Liver (tissue), 9 donors: ENCODE results near the gene FOXJ2. TPM values are rescaled to one million over a fixed set of nuclear protein-coding genes. Genes with fewer than 3 reads are reported as not detected.

Source experiments
- DNase-seq: peaks from one replicate; pipeline ENCODE4 v3.0.0-alpha.2; 2017; ENCODE audit warnings: low spot score
- H3K27ac ChIP-seq, 2 donors: one replicate each; pipeline ENCODE4 v1.7.0; 2013; ENCODE audit warnings: inconsistent platforms in 2 of 2, low read length in 2 of 2, control low read depth in 1 of 2, low read depth in 1 of 2, mild to moderate bottlenecking in 1 of 2
- H3K27me3 ChIP-seq, 4 donors: one replicate each; pipeline versions ENCODE4 v1.6.1 to v1.7.0; 2013; ENCODE audit warnings: low read length in 3 of 4, inconsistent platforms in 1 of 4, mild to moderate bottlenecking in 1 of 4, moderate library complexity in 1 of 4; ENCODE audit not compliant: control insufficient read depth in 4 of 4, insufficient read depth in 4 of 4
- H3K36me3 ChIP-seq, 4 donors: one replicate each; pipeline versions ENCODE4 v1.6.1 to v1.7.0; 2013; ENCODE audit warnings: low read length in 3 of 4, mild to moderate bottlenecking in 3 of 4, low read depth in 1 of 4, moderate library complexity in 1 of 4; ENCODE audit not compliant: control insufficient read depth in 4 of 4, insufficient read depth in 3 of 4
- H3K4me1 ChIP-seq, 4 donors: one replicate each; pipeline versions ENCODE4 v1.6.1 to v1.7.0; 2013; ENCODE audit warnings: low read length in 3 of 4, mild to moderate bottlenecking in 3 of 4, moderate library complexity in 1 of 4; ENCODE audit not compliant: control insufficient read depth in 4 of 4, insufficient read depth in 4 of 4
- H3K4me3 ChIP-seq, 3 donors: one replicate each; pipeline versions ENCODE4 v1.6.1 to v1.7.0; 2013; ENCODE audit warnings: low read length in 3 of 3, control low read depth in 1 of 3, low read depth in 1 of 3, mild to moderate bottlenecking in 1 of 3
- H3K9ac ChIP-seq, 2 donors: one replicate each; pipeline ENCODE4 v1.7.0; 2013; ENCODE audit warnings: low read length in 2 of 2, mild to moderate bottlenecking in 2 of 2, moderate library complexity in 2 of 2, control low read depth in 1 of 2, low read depth in 1 of 2
- H3K9me3 ChIP-seq, 4 donors: one replicate each; pipeline versions ENCODE4 v1.6.1 to v1.7.0; 2013; ENCODE audit warnings: low read length in 3 of 4; ENCODE audit not compliant: control insufficient read depth in 4 of 4
- CTCF ChIP-seq: fragments of 150-350 bp; IDR thresholded peaks from 2 replicates; pipeline ENCODE4 v1.5.1; 2017; ENCODE audit warnings: improper control_type of control experiment, low read depth, low read length; ENCODE audit not compliant: missing input control
- EGR1 ChIP-seq, 2 donors: IDR thresholded peaks; 2 replicates each; pipeline ENCODE4 v1.6.1; 2016 to 2018; ENCODE audit warnings: antibody characterized with exemption in 2 of 2, low read depth in 2 of 2
- FOXA1 ChIP-seq: IDR thresholded peaks from 2 replicates; pipeline ENCODE4 v1.6.1; 2016; ENCODE audit warnings: antibody characterized with exemption
- FOXA2 ChIP-seq: IDR thresholded peaks from 2 replicates; pipeline ENCODE4 v1.6.1; 2016; ENCODE audit warnings: antibody characterized with exemption
- GABPA ChIP-seq, 2 donors: IDR thresholded peaks in 1 of 2; conservative IDR thresholded peaks in 1 of 2; 2 replicates each; pipeline ENCODE4 v1.6.1; 2016; ENCODE audit warnings: antibody characterized with exemption in 2 of 2, mild to moderate bottlenecking in 1 of 2, moderate library complexity in 1 of 2
- HNF4A ChIP-seq, 2 donors: conservative IDR thresholded peaks; 2 replicates each; pipeline ENCODE4 v1.6.1; 2016; ENCODE audit warnings: antibody characterized with exemption in 2 of 2, mild to moderate bottlenecking in 2 of 2
- JUND ChIP-seq, 2 donors: IDR thresholded peaks; 2 replicates each; pipeline ENCODE4 v1.6.1; 2016; ENCODE audit warnings: antibody characterized with exemption in 2 of 2
- NR2F2 ChIP-seq: IDR thresholded peaks from 2 replicates; pipeline ENCODE4 v1.6.1; 2016; ENCODE audit warnings: antibody characterized with exemption
- RAD21 ChIP-seq, 2 donors: IDR thresholded peaks; 2 replicates each; pipeline ENCODE4 v1.6.1; 2016; ENCODE audit warnings: antibody characterized with exemption in 2 of 2, mild to moderate bottlenecking in 2 of 2
- REST ChIP-seq: IDR thresholded peaks from 2 replicates; pipeline ENCODE4 v1.6.1; 2016; ENCODE audit warnings: antibody characterized with exemption, mild to moderate bottlenecking
- RXRA ChIP-seq, 2 donors: IDR thresholded peaks; 2 replicates each; pipeline ENCODE4 v1.6.1; 2017 to 2018; ENCODE audit warnings: antibody characterized with exemption in 2 of 2, mild to moderate bottlenecking in 1 of 2
- SP1 ChIP-seq: IDR thresholded peaks from 2 replicates; pipeline ENCODE4 v1.6.1; 2018; ENCODE audit warnings: antibody characterized with exemption, mild to moderate bottlenecking
- TAF1 ChIP-seq: conservative IDR thresholded peaks from 2 replicates; pipeline ENCODE4 v1.6.1; 2016; ENCODE audit warnings: antibody characterized with exemption, mild to moderate bottlenecking
- YY1 ChIP-seq: IDR thresholded peaks from 2 replicates; pipeline ENCODE4 v1.6.1; 2016; ENCODE audit warnings: antibody characterized with exemption, mild to moderate bottlenecking
- ZBTB33 ChIP-seq: IDR thresholded peaks from 2 replicates; pipeline ENCODE4 v1.6.1; 2016; ENCODE audit warnings: antibody characterized with exemption
- WGBS: extraction: QIAGEN DNeasy Blood & Tissue Kit; methylation state at CpG from one replicate; pipeline ENCODE4 v1.1.7; 2013; 5-methylcytosine and 5-hydroxymethylcytosine counted together
- polyA plus RNA-seq, 2 donors: library from polyadenylated mRNA; stranded (reverse) in 1 of 2; unstranded in 1 of 2; fragments of 200-250 nt in 1 of 2; fragments of >200 nt in 1 of 2; fragmentation: Nextera tagmentation in 1 of 2; extraction: Ambion mirVana in 1 of 2; gene quantifications; one replicate each; pipeline versions ENCODE4 v1.2.1 to v1.2.3, GENCODE V29; 2013 to 2015
- total RNA-seq, 2 donors: library from RNA; depleted of rRNA; stranded (reverse); fragments of >200 nt; gene quantifications; one replicate each; pipeline ENCODE4 v1.2.3, GENCODE V29; 2014
- TF ChIP-seq, protein P1 (sequence below): IDR thresholded peaks from 2 replicates; pipeline ENCODE4 v1.6.1; 2016; ENCODE audit warnings: antibody characterized with exemption
- TF ChIP-seq, protein P2 (sequence below): IDR thresholded peaks from 2 replicates; pipeline ENCODE4 v1.6.1; 2016; ENCODE audit warnings: antibody characterized with exemption
- donor health status: healthy.
- donor health status: healthy.
- donor health status: healthy.
- donor health status: healthy.
- donor health status: healthy.

Gene FOXJ2
- total and polyA plus RNA-seq, 4 donors, result 2.3 to 9.2 (median 3.7) TPM

GRCh38 chr12:8040791-8041190 lies 8.3 kb downstream of the FOXJ2 start:
- TF ChIP-seq RAD21 (IDR thresholded peaks at IDR 0.05) (no peak), FOXA2 (no peak)
- TF ChIP-seq, protein P1, sequence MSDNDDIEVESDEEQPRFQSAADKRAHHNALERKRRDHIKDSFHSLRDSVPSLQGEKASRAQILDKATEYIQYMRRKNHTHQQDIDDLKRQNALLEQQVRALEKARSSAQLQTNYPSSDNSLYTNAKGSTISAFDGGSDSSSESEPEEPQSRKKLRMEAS, result no peak
- H3K4me3 ChIP-seq, result no peak overlapping the region
- peaks cover 4 to 25% (median 19%) of the 10 kb centered on the region in 4 donors for H3K4me1 ChIP-seq
- DNase-seq, result no peak
- no peaks in the 10 kb centered on the region for H3K9me3 ChIP-seq
- no peaks in the 10 kb centered on the region for H3K27me3 ChIP-seq
- no peak overlapping the region for H3K9ac ChIP-seq
- 89% methylated on average over 1 of the region's 1 CpG for WGBS
- H3K27ac ChIP-seq, result no peak overlapping the region
- peaks cover 4 to 44% (median 31%) of the 10 kb centered on the region in 4 donors for H3K36me3 ChIP-seq

DNA sequence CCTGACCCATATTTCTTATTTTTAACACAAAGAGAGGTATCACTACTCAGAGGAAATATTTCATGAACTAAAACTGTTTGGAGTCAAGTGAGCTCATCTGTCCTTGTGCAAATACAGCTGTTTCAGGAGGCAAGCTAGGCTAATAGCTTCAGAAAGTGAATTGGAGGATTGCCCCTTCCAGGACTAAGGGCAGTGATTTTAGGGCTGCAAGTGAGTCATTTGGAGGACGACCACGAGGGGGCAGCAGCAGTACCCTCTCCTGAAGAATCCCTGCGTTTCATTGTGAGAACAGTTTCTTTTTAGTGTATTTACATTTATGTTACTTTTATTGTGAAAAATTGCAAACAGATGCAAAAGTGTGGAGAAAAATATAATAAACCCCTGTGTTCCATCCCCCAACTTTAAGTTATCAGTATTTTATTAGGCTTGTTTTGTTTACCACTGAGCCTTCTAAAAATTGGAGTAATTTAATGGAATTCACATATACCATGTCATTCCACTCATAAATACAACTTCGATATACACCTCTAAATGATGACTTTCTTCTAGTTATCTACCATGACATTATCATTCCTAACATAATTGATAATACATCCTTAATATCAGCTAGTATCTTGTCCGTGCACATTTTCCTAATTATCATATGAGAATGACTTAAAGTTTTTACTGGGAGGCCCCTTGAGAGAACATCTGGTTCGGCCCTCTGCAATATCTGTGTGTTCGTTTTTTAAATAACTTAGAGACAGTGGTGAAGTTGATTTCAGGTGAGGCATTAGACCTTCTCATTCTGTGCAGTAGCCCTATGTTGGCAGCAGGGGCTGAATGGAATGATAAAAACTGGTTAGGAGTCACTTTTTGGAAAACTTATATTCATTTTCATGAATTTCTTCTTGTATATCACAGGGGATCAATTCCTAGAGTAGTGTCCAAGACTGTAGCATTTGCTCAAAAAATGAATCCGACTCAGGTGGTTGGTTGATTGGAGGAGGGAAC lies 13.7 kb downstream of the FOXJ2 start:
- Histone ChIP-seq H3K27me3 (no peaks in the 10 kb centered on the region), H3K36me3 (peaks cover 6 to 67% (median 56%) of the 10 kb centered on the region in 4 donors), H3K4me1 (no peaks in the 10 kb centered on the region), H3K9me3 (no peaks in the 10 kb centered on the region), H3K27ac (no peak overlapping the region), H3K4me3 (no peak overlapping the region), H3K9ac (no peak overlapping the region)
- DNase-seq, result peak; percentile 84
- 50% methylated on average over 8 of the region's 8 CpGs for WGBS
- TF ChIP-seq, protein P2, sequence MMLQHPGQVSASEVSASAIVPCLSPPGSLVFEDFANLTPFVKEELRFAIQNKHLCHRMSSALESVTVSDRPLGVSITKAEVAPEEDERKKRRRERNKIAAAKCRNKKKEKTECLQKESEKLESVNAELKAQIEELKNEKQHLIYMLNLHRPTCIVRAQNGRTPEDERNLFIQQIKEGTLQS, result no peak
- TF ChIP-seq EGR1 (IDR thresholded peaks at IDR 0.05; ENCODE audit: low read depth in 2 of 2), result no peak
- TF ChIP-seq RXRA (IDR thresholded peaks at IDR 0.05), result peak; percentile 8 to 32
- peak; percentile 34 to 60 for TF ChIP-seq JUND (IDR thresholded peaks at IDR 0.05)
- TF ChIP-seq ZBTB33, result no peak
- TF ChIP-seq NR2F2, result no peak
- peak; percentile 36 for TF ChIP-seq FOXA2
- TF ChIP-seq CTCF, result peak; percentile 85
- TF ChIP-seq, protein P1, result no peak
- TF ChIP-seq HNF4A (conservative IDR thresholded peaks at IDR 0.05), result no peak
- TF ChIP-seq YY1, result no peak
- TF ChIP-seq GABPA (IDR thresholded peaks at IDR 0.05 in 1 of 2, conservative IDR thresholded peaks at IDR 0.05 in 1 of 2), result no peak
- TF ChIP-seq REST, result no peak
- no peak for TF ChIP-seq FOXA1
- TF ChIP-seq RAD21 (IDR thresholded peaks at IDR 0.05), result peak; percentile 78 to 85
- TF ChIP-seq TAF1, result no peak
- TF ChIP-seq SP1, result no peak
